ENCODE data around the gene USP46.

USP46 gene

GRCh38 chr4:52545099-52546069, 113.7 kb downstream of the USP46 start:
- H3K4me1 ChIP-seq (ENCODE audit: low read depth, poor library complexity, severe bottlenecking) = no peaks in the 10 kb centered on the region
- H3K9ac ChIP-seq = no peak overlapping the region
- no peaks in the 10 kb centered on the region for H3K36me3 ChIP-seq (ENCODE audit: insufficient read depth)
- no peaks in the 10 kb centered on the region for H3K79me2 ChIP-seq (ENCODE audit: insufficient read depth, low read depth)
- no peaks in the 10 kb centered on the region for H4K20me1 ChIP-seq (ENCODE audit: insufficient read depth)
- H2AFZ ChIP-seq (ENCODE audit: low read depth) = no peak overlapping the region
- no peak overlapping the region for H3K4me3 ChIP-seq (IDR thresholded peaks at IDR 0.05; ENCODE audit: insufficient read depth, low read depth, low read length)
- H3K27me3 ChIP-seq (ENCODE audit: insufficient read depth, low read depth) = no peaks in the 10 kb centered on the region
- H3K4me2 ChIP-seq = no peak overlapping the region
- TF ChIP-seq CTCF (conservative IDR thresholded peaks at IDR 0.05; ENCODE audit: low read depth, low read length) = peak; percentile 92
- H3K27ac ChIP-seq = no peak overlapping the region
